ENCODE data around the gene MAPKAPK5.

DNA sequence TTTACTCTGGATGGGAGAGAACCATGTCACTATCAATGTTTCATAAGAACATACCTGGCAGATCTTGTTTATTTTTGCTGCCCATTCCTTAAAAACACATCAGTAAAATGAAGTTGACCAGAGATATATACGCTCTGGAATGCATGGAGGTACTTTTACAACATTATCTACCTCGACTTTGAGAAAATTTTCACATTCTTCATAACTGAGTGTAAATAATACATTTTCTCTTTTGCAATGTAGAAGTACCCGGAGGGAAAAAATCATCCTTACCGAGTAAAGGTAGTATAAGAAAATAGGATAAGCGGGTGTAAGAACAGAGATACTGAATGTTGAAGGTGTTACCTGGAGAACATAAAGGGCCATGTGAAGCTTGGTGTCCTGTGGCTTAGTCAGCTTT lies 90.2 kb downstream of the MAPKAPK5 start:
- no peak for TF ChIP-seq ZNF274 (IDR thresholded peaks at IDR 0.05; ENCODE audit: low read depth, low read length)
- TF ChIP-seq YY1 (IDR thresholded peaks at IDR 0.05; ENCODE audit: insufficient read depth, insufficient read length): no peak
